HG03342 (cell line): ENCODE results near the gene CHST8.

Source experiments
- ATAC-seq: cut with Tn5 transposase; IDR thresholded peaks from one replicate; pipeline ENCODE4 v1.9.1; 2021; ENCODE audit warnings: mild to moderate bottlenecking, moderate library complexity; ENCODE audit not compliant: unreplicated experiment

CHST8 gene

GRCh38 chr19:33706631-33707030 is 84.9 kb downstream of the CHST8 start:
- ATAC-seq: no peak

GRCh38 chr19:33712268-33712667 is 90.5 kb downstream of the CHST8 start:
- ATAC-seq: no peak

- ATAC-seq: no peak
These were observed 91.4 kb downstream of the CHST8 start for GRCh38 chr19:33713194-33713593.

- ATAC-seq: no peak
These were observed 92.4 kb downstream of the CHST8 start for GRCh38 chr19:33714149-33714548.

GRCh38 chr19:33715462-33715861 is 93.7 kb downstream of the CHST8 start:
- no peak for ATAC-seq

- ATAC-seq: no peak
These were observed 96.1 kb downstream of the CHST8 start for GRCh38 chr19:33717878-33718277.

GRCh38 chr19:33718651-33719254 is 97.0 kb downstream of the CHST8 start:
- no peak for ATAC-seq

- ATAC-seq: no peak
These were observed 97.8 kb downstream of the CHST8 start for GRCh38 chr19:33719366-33720154.

- no peak for ATAC-seq
These were observed 98.4 kb downstream of the CHST8 start for GRCh38 chr19:33720155-33720493.

GRCh38 chr19:33720691-33721682 is 99.2 kb downstream of the CHST8 start:
- ATAC-seq: no peak

GRCh38 chr19:33721735-33722297 is 100.1 kb downstream of the CHST8 start:
- no peak for ATAC-seq

GRCh38 chr19:33722456-33723239 is 100.9 kb downstream of the CHST8 start:
- no peak for ATAC-seq

- ATAC-seq: no peak
These were observed 101.8 kb downstream of the CHST8 start for GRCh38 chr19:33723512-33723911.

- ATAC-seq: no peak
These were observed 102.4 kb downstream of the CHST8 start for GRCh38 chr19:33724021-33724720.

GRCh38 chr19:33724721-33725060 is 102.9 kb downstream of the CHST8 start:
- ATAC-seq: no peak

- no peak for ATAC-seq
These were observed 103.8 kb downstream of the CHST8 start for GRCh38 chr19:33725567-33725966.

GRCh38 chr19:33726756-33727155 is 105.0 kb downstream of the CHST8 start:
- ATAC-seq: no peak

- ATAC-seq: no peak
These were observed 105.7 kb downstream of the CHST8 start for GRCh38 chr19:33727331-33727998.

GRCh38 chr19:33728141-33728540 is 106.4 kb downstream of the CHST8 start:
- no peak for ATAC-seq
